DMS114 treated with DMSO at 0.1 percent for 48 hours (cell line): ENCODE measurements around the gene QSOX2.

Experiments used
- DNase-seq: peaks from one replicate; lab custom pipeline; 2025; ENCODE audit not compliant: unreplicated experiment; lab: John Stamatoyannopoulos, UW

Gene QSOX2, protein sequence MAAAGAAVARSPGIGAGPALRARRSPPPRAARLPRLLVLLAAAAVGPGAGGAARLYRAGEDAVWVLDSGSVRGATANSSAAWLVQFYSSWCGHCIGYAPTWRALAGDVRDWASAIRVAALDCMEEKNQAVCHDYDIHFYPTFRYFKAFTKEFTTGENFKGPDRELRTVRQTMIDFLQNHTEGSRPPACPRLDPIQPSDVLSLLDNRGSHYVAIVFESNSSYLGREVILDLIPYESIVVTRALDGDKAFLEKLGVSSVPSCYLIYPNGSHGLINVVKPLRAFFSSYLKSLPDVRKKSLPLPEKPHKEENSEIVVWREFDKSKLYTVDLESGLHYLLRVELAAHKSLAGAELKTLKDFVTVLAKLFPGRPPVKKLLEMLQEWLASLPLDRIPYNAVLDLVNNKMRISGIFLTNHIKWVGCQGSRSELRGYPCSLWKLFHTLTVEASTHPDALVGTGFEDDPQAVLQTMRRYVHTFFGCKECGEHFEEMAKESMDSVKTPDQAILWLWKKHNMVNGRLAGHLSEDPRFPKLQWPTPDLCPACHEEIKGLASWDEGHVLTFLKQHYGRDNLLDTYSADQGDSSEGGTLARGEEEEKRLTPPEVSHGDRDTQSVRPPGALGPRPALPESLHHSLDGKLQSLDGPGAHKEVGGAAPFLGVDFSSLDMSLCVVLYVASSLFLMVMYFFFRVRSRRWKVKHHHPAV

DNA sequence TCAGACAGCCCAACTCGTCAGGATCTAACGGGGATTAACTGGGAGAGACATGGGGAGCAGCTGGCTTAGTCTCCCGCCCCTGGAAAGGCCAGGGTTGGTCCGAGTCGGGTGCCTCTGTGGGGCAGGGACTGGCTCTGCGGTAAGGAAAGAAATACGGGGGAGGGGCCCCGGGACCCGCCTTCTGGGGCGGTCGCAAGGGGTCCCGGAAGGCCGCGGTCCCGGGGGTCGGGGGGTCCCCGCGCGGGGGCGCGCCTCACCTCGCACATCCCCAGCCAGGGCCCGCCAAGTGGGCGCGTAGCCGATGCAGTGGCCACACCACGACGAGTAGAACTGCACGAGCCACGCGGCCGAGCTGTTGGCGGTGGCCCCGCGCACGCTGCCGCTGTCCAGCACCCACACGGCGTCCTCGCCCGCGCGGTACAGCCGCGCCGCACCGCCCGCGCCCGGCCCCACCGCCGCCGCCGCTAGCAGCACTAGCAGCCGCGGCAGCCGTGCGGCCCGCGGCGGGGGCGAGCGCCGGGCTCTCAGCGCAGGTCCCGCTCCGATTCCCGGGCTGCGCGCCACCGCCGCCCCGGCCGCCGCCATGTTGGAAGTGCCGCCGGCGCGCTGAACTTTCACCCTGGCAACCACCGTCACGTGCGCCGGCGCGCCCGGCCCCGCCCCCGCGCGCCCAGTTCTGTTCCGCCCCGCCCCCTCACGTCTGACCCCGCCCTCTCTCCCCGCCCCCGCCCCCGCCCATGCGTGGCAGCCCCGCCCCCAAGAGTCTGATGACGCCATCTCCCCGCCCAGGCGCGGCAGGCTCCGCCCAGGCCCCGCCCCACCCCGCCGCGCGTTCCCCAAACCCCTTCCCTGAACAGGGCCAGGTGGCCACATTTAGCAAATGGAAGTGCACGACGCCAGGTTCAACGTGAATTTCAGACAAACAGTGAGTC lies at the start of gene QSOX2:
QSOX2 (minus strand) TSS at position 594 of the 932 bp plus-strand sequence; CDS start at position 585, 9 bp downstream.
- peak; percentile 50 for DNase-seq

DNA sequence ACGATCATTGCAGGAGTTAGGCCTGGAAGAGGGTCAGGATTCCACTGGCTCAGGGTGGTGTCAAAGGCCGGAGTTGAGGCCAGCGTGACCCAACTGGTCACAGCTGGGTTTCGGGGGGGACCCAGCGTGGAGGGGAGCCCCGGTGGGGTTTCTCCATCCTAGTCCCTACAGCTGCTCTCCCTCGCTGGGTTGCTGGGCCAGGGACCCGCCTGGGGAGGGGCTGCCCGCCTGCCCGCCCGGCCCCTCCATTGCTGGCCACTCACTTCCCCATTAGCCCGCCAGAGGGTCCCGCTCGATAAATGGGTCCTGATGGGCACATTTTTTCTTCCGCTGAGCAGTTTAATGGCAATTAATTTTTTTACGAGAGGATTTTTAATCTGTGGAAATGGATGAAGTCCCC lies 49.4 kb upstream of the QSOX2 start:
- DNase-seq = no peak

DNA sequence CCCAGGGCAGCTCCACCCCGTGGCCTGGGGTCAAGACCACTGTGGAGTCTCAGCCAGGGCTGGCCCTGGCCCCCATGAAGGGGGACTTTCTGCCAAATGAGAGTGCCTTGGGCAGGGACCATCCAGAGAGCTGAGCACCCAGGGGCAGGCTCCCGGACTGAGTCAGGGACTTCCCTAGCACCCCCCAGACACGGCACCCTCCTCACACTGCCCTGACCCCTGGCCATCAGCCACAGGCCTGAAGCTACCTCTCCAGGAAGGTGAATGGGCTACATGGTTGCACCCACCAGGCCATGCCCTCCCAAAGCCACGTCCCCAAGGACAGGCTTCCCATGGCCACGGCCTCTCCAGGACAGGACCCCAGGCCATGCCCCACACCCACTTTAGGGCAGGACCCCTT lies 48.8 kb upstream of the QSOX2 start:
- no peak for DNase-seq

DNA sequence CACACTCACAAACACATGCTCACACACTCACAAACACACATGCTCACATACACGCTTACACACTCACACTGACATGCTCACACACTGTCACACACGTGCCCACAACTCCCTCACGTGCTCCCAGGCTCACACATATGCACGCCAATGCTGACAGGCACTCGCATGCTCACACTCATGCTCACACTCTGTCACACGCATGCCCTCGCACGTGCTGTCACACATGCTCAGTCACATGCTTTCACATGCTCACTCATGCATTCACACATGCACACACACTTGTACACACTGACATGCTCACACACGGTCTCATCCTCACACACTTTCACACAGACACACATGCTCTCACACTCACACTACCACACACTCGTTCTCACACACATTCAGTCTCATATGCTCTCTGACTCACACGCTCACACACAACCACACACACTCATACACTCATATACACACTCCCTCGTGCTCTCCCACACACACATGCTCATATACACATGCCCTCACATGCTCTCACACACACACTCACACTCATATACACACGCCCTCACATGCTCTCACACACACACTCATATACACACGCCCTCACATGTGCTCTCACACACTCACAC lies 48.0 kb upstream of the QSOX2 start:
- DNase-seq = no peak

DNA sequence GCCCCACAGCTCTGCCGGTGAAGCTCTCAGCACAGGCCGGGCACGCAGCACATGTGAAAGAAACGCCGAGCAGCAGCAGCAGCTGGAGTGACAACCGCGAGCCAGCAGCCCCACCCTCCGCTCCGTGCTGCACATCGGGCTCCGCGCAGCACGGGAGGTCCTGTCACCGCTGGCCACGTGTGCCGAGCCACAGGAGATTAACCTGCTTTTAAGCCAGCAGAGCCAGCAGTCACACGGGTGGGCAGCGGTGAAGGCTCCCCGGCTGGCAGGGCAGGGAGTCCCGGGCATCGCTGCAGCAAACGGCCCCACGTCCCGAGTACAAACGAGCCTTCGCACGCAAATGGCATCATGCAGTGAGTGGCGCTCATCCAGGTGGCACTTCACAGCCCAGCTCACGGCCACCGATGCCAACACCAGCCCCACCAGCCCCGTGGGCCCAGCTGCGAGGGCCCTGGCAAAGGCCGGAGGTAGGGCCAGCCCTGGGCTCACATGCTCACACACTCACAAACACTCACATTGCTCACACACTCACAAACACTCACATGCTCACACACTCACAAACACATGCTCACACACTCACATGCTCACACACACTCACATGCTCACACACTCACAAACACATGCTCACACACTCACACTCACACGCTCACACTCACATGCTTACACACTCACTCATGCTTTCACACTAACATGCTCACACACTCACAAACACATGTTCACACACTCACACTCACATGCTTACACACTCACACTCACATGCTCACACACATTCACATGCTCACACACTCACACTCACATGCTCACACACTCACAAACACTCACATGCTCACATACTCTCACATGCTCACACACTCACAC lies 47.2 kb upstream of the QSOX2 start:
- DNase-seq = no peak

DNA sequence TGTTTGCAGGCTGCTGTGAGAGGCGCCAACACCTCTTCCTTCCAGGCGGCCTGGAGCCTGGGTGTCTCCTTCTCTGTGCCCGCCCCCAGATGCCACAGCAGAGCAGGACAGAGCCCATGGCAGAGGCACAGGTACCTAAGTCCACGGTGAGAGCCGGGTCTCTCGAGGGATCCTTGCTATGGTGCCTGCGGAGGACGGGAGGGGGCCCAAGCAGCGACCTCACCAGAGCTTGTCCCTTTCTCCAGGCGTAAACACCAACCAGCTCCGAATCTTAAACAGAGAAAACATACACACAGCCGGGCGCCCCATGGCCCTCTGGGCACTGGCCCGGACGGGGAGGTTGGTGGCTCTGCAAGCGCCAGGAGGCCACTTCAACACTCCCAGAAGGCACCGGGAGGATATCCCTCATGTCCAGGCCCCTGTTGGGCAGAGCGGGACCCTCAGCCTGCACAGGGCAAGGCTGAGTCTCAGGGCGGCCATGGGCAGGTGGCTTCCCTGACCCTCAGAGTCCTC lies 46.5 kb upstream of the QSOX2 start:
- DNase-seq = no peak

DNA sequence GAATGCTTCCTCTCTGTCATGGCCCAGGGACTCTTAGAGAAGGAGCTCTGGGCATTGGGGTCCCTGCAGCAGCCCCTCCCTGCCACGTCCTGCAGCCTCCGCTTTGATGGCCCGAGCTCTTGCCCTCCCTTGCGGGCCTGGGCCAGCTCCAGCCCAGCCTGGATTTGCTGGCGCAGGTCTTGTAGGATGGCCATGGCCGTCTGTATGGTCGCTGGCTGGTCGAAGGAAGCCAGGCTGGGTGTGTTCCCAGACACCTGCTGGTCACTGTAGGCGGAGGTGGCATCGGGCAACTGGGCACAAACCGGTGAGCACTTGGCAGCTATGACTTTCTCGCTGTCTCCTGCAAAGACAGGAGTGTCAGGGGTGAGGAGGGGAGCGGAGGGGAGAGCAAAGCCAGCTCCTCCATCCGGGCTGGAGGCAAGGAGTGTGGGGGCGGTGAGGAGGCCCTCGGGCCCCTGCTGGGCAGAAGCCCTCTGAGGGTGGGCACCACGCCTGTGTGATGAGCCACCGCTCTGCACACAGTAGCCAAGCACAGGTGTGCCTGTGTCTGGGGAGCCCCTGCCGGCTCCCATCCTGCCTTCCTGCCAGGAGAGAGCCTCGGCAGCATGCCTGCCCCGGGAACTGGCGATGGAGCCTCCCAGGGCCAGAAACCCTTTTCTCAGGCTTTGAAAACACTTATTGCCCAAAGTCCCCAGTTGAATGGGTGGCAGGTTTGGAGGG lies 45.9 kb upstream of the QSOX2 start:
- DNase-seq = no peak

DNA sequence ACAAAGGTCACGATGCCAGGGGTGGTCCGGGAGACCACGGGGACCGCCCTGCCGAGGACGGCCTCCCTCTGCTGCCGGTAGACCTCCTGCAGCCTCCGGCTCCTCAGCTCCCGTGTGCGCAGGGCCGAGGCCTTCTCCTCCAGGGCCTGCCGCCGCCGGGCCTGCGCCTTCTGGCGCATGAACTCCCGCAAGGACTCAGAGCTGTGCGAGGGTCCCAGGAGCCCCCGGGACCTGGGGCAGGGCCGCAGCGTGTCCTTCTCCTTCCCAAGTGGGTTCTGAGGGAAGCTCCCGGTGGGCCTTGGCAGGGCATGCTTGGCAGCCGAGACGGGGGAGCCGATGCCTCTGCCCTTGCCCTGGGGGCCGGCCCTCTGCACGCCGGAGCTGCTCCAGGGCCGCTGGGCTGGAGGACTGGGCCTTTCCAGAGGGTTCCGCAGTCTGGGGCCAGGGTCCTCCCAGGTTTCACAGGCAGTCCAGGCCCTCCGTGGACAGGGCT lies 44.9 kb upstream of the QSOX2 start:
- no peak for DNase-seq

DNA sequence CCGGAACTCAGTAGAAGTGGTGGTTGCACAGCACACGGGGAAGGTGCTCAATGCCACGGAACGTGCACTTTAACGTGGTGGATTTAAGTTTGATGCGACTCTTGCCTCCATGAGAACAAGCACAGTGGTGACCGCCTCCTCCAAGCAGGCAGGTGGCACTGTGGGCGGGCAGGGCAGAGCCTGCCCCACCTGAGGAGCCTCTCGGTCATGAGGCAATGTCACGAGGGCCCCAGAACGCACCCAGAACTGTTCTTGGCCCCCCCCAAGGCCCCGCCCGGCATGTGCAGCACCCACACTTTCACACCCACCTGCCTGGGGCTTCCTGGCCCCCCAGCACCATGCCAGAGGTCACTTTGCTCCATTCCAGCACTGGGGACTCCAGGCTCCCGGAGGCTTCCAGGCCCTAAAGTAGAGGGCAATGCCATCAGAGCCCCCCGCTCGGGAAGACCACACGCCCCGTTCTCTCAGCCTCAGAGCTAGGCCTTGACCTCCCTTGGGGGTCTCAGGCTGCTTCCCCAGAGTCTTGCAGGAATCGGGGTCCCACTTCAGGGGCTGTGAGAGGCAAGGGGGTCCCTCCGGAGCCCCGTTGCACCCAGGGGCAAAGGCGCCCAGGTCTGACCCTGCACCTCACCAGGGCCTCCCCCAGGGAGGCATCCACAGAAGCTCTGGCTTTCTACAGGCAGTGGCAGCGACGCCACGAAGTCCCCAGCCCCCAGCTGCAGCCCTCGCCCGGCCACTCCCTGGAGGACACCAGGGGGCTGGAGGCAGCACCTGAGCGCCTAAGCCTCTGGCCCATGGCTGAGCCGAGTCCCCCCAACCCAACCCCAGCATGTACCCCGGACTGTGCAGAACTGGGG lies 44.3 kb upstream of the QSOX2 start:
- no peak for DNase-seq

DNA sequence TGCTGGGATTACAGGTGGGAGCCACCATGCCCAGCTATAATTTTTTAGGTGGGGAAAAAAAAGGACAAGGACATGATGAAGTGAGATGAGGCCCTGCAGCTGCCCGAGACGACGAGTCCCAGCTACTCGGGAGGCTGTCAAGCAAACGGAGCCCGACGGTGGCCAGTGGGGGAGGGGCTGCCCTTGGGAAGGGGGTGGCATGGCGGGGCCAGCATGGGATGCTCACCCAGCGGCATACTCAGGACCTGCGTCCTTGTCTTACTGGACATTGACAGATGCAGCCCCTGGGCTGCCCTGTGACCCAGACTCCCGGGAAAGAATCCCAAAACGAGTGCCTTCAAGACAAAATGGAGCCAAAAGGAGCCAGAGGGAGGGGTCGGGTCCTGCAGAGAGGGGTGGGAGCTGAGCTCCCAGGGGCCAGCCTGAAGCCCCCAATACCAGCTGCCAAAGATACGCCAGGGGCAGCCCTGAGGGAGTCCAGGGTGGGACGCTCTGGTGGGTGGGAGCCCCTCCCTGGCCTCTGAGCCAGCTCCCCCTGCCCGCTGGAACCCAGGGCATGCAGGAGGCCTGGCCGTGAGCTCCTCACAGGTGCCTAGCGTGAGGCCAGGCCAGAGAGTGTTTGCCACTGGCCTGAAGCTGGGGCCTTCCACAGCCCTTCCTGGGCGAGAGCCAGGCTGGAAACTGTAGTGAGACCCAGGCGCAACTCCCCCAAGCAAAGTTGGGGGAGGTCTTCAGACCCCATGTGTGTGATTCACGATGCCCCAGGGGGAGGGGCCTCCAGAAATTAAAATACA lies 42.5 kb upstream of the QSOX2 start:
- DNase-seq = no peak

DNA sequence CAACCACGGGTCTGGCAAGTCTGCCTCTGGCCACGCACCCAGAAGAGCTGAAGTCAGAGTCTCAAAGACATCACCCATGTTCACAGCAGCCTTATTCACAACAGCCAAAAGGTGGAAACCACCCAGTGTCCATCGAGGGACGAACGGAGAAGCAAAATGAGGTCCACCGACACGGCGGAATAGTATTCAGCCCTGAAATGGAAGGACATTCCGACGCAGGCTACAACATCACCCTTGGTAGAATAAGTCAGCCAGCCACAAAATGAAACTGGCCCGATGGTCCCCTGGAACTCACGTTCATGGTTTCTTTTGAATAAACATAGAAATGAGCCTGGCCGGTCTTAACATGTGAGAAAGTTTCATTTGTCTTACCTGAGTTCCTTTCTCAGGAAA lies 41.4 kb upstream of the QSOX2 start:
- no peak for DNase-seq

DNA sequence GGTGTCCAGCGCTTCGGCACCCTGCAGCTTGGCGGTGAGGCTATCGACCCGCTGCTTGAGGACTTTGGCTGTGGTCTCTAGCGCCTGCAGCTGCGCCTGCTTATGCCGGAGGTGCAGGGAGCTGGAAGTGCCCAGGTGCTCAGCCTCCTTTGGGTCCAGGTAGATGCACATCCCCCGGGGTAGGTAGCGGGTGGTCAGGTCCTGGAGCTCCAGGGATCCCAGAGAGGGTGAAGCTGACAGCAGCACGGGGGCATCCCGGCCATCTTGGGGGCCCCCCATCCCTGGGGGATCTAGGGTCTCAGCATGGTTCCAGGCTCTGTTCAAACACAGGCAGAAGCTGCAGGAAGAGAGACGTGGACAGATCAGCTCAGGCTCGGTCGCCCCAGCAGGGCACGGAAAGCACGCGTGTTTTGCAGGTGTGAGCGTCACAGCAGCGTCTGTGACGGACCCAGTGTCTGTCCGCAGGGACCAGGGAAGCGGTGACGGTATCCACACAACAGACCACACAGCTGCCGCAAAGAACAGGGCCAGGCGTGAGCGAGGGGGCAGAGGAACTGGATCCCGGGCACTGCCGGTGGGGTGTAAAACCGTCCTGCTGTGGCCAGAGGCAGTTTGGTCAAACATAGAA lies 40.9 kb upstream of the QSOX2 start:
- DNase-seq = no peak

DNA sequence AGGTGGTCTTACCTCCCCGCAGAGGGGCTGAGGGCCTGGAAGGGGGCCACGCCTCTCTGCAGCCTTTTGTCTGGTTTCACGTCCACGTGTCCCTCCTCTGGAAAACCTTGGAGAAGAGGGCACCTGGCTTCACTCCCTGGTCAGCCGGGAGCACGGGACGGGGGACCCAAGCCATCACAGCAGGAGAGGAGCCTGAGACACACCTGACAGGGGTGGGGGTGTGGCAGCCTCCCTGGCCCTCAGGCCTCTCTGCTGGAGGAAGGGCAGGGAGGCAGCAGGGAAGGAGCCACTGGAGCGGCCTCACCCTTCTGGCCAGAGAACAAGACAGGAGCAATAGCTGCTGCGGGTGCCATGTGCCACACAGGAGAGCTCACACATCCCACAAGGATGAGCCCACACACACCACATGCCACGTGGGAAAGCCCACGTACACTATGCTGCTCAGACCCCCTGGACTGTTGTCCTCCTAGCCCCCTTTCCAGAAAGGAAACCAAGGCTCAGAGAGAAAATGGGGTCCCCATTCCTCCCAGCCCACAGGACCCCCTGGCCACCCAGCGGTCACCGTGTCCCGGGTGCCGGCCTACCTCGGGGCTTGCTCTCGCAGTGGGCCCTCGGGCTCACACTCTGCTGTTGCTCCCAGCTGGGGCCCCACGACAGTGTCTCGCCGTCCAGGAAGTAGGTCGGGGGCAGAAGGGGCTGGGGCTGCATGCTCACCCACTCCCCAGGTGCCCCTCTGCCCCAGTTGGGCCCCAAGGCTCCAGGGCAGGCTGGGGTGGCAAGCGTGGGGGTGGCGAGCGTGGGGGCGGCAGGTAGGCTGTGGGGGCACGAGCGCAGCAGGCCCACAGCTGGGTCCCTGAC lies 40.1 kb upstream of the QSOX2 start:
- DNase-seq = no peak

DNA sequence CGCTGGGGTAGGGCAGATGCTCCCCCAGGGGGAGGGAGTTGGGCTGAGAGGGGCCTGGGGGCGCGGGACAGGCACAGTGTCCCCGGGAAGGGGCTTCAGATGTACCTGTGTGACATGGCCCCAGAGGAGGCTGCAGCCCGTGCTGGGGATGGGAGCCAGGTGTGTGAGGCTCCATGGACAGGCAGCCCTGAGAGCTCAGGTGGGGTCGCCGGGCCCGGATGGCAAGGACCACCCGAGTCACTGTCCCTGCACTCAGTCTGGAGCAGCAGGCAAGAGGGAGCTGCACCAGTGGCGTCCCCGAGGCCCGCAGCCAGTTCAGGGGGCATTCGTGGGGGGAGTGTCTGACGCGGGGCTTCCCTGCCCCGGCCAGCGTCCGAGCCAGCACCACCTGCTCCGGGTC lies 39.3 kb upstream of the QSOX2 start:
- DNase-seq = no peak

DNA sequence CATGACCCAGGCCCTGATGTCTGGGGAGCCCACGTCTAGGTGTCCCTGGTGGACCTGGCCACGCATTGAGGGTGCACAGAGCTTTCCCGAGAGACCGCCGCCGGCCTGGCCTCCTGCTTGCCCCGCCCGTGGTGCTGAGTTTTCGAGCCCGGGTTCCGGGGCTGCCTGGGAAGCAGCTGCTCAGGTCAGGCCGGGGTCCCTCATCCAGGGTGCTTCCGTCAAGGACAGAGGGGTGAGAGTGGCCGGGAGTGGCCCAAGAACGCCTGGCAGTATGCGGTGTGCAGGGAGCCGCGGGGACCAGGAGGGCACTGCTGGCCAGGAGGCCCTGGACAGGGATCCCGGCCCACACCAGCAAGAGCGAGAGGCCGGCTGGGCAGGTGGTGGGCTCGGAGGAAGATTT lies 38.7 kb upstream of the QSOX2 start:
- DNase-seq = no peak
